ENCODE measurements around the gene CLCC1. TPM values are rescaled to one million over a fixed set of nuclear protein-coding genes. Genes with fewer than 3 reads are reported as not detected.
"Not testable (repeated sequence)": the region's sequence is repeated elsewhere in the genome, so short reads cannot be mapped to it uniquely, and the experiment has no call there.

The CLCC1 gene
- total and polyA plus RNA-seq, 4 donors, result 39.6 to 54.5 (median 48.4) TPM

DNA sequence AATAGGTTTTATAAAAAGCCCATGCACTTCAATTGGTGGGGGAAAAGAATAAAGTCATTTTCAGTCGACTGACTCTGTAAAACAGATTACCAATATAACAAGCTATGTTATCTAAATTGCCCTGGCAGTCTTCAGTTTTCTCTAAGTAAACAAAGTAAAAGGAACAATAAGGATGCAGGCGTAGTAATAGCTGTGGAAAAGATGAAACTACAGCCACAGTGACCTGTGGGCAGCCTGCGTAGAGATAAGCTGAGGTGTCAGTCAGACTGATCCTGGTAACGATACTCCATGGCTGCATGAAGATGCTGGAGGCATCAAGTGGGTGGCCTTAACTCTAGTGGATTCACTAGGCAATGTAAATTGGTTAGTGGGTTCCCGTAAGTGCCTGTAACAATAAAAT lies 29.3 kb downstream of the CLCC1 start:
- H3K27ac ChIP-seq (ENCODE audit: low read depth, low read length), result no peak overlapping the region
- 94% methylated on average over 3 of the region's 5 CpGs for WGBS (ENCODE audit: insufficient coverage)
- no peaks in the 10 kb centered on the region for H3K4me1 ChIP-seq (ENCODE audit: control insufficient read depth, insufficient read depth, low read length)
- no peaks in the 10 kb centered on the region for H3K27me3 ChIP-seq (ENCODE audit: control insufficient read depth, insufficient read depth, low read length)
- no peaks in the 10 kb centered on the region for H3K9me3 ChIP-seq (ENCODE audit: control insufficient read depth, insufficient read depth, low read length)
- peaks cover 46% of the 10 kb centered on the region for H3K36me3 ChIP-seq (ENCODE audit: control insufficient read depth, insufficient read depth, low read length)
- no peak for DNase-seq (ENCODE audit: low read depth in 4 of 6, low spot score in 6 of 6)
- no peak overlapping the region for H3K4me3 ChIP-seq (ENCODE audit: low read depth, low read length)

- H3K9me3 ChIP-seq (ENCODE audit: control insufficient read depth, insufficient read depth, low read length); DNase-seq (ENCODE audit: low read depth in 4 of 6, low spot score in 6 of 6); H3K4me1 ChIP-seq (ENCODE audit: control insufficient read depth, insufficient read depth, low read length); H3K27me3 ChIP-seq (ENCODE audit: control insufficient read depth, insufficient read depth, low read length); H3K27ac ChIP-seq (ENCODE audit: low read depth, low read length); H3K4me3 ChIP-seq (ENCODE audit: low read depth, low read length): not testable (repeated sequence)
- H3K36me3 ChIP-seq (ENCODE audit: control insufficient read depth, insufficient read depth, low read length), result peaks cover 41% of the 10 kb centered on the region
- 100% methylated on average over 1 of the region's 1 CpG for WGBS (ENCODE audit: insufficient coverage)
Measured at GRCh38 chr1:108927565-108927964, 35.7 kb downstream of the CLCC1 start.

DNA sequence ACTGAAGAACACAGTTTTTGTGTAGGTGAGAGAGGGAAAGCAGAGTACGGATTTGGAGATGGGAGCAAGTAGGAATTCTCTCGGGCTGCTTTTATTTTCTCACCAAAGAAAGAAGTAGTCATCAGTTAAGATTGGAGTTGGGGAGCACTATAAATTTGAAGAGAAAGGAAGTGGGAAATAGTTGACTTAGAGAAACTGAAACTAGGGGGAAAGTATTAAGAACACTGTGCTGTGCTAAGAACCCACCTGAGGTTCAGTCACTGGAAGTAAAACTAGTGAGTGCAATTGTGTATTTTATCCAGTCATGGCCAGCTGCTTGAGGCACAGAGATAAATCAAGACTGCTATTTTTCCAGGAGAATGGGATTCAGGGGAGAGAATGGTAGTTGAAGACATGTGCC lies 37.4 kb downstream of the CLCC1 start:
- 92% methylated on average over 2 of the region's 2 CpGs for WGBS (ENCODE audit: insufficient coverage)
- Histone ChIP-seq H3K27me3 (ENCODE audit: control insufficient read depth, insufficient read depth, low read length) (no peaks in the 10 kb centered on the region), H3K36me3 (ENCODE audit: control insufficient read depth, insufficient read depth, low read length) (peaks cover 33% of the 10 kb centered on the region), H3K27ac (ENCODE audit: low read depth, low read length) (no peak overlapping the region), H3K4me3 (ENCODE audit: low read depth, low read length) (no peak overlapping the region), H3K4me1 (ENCODE audit: control insufficient read depth, insufficient read depth, low read length) (no peaks in the 10 kb centered on the region), H3K9me3 (ENCODE audit: control insufficient read depth, insufficient read depth, low read length) (no peaks in the 10 kb centered on the region)
- no peak for DNase-seq (ENCODE audit: low read depth in 4 of 6, low spot score in 6 of 6)

DNA sequence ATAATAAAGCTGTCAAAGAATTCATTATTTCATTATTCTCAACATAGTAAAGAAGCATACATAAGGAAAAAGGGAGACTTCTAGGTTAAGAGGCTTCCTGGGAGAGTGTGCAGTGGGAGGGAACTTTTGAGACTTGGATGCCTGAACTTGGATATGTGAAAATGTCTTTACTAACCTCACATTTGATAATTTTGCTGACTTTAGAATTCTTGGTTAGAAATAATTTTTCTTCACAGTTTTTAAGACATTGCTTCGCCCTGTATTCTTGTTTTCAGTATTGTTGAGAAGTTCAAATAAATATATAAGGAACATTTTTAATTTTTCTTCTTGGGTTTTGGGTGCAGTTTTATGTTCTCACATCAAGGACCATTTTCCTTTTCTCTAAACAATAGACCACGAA lies 46.5 kb downstream of the CLCC1 start:
- Histone ChIP-seq H3K27me3 (ENCODE audit: control insufficient read depth, insufficient read depth, low read length) (no peaks in the 10 kb centered on the region), H3K27ac (ENCODE audit: low read depth, low read length) (no peak overlapping the region), H3K4me1 (ENCODE audit: control insufficient read depth, insufficient read depth, low read length) (no peaks in the 10 kb centered on the region), H3K9me3 (ENCODE audit: control insufficient read depth, insufficient read depth, low read length) (no peaks in the 10 kb centered on the region), H3K4me3 (ENCODE audit: low read depth, low read length) (no peak overlapping the region), H3K36me3 (ENCODE audit: control insufficient read depth, insufficient read depth, low read length) (peaks cover 18% of the 10 kb centered on the region)
- WGBS (ENCODE audit: insufficient coverage), result no CpG with 5 or more reads among the region's 2 CpGs
- DNase-seq (ENCODE audit: low read depth in 4 of 6, low spot score in 6 of 6), result no peak

Small RNA genes within 50 kb of the gene (small RNA-seq; reads per million reads assigned to genes)
- gene BX679664.2 (ENCODE audit: low replicate concordance), result not detected

Other genes starting within 250 kb of the CLCC1 start
- 10 to 100 TPM; 45.9 to 85.7 TPM for gene STXBP3, start 216.8 kb downstream of the CLCC1 start, total RNA-seq
- gene STXBP3, start 216.8 kb downstream of the CLCC1 start, polyA plus RNA-seq (ENCODE audit: insufficient read length in 2 of 2), result 10 to 100 TPM; 50.9 to 54.1 TPM
- 1 to 10 TPM in 1 of 2 donors, under 1 TPM in 1; 0.99 to 2.8 TPM for gene AKNAD1, start 106.4 kb downstream of the CLCC1 start, total RNA-seq
- gene AKNAD1, start 106.4 kb downstream of the CLCC1 start, polyA plus RNA-seq (ENCODE audit: insufficient read length in 2 of 2), result under 1 TPM; 0.54 to 0.63 TPM
- 10 to 100 TPM; 58.8 to 93.7 TPM for gene GPSM2, start 86.5 kb downstream of the CLCC1 start, total RNA-seq
- 10 to 100 TPM; 39.0 to 46.9 TPM for gene GPSM2, start 86.5 kb downstream of the CLCC1 start, polyA plus RNA-seq (ENCODE audit: insufficient read length in 2 of 2)
- gene WDR47, start 78.6 kb upstream of the CLCC1 start, total RNA-seq, result 10 to 100 TPM; 36.0 to 92.9 TPM
- 10 to 100 TPM; 61.8 to 77.3 TPM for gene WDR47, start 78.6 kb upstream of the CLCC1 start, polyA plus RNA-seq (ENCODE audit: insufficient read length in 2 of 2)
- gene TAF13, start 112.5 kb upstream of the CLCC1 start, total RNA-seq, result 10 to 100 TPM; 23.6 to 91.6 TPM
- gene TAF13, start 112.5 kb upstream of the CLCC1 start, polyA plus RNA-seq (ENCODE audit: insufficient read length in 2 of 2), result 10 to 100 TPM; 66.6 to 90.8 TPM
- 10 to 100 TPM; 45.2 to 51.2 TPM for gene TMEM167B, start 127.3 kb upstream of the CLCC1 start, total RNA-seq
- 10 to 100 TPM; 31.8 to 37.3 TPM for gene TMEM167B, start 127.3 kb upstream of the CLCC1 start, polyA plus RNA-seq (ENCODE audit: insufficient read length in 2 of 2)
- 1 to 10 TPM; 4.0 to 9.3 TPM for gene ELAPOR1, start 150.6 kb upstream of the CLCC1 start, total RNA-seq
- gene ELAPOR1, start 150.6 kb upstream of the CLCC1 start, polyA plus RNA-seq (ENCODE audit: insufficient read length in 2 of 2), result 1 to 10 TPM; 6.6 to 9.2 TPM

All from spinal cord (tissue), 10 donors.